Measurements from ENCODE around the gene TMEM120B.

TMEM120B gene

DNA sequence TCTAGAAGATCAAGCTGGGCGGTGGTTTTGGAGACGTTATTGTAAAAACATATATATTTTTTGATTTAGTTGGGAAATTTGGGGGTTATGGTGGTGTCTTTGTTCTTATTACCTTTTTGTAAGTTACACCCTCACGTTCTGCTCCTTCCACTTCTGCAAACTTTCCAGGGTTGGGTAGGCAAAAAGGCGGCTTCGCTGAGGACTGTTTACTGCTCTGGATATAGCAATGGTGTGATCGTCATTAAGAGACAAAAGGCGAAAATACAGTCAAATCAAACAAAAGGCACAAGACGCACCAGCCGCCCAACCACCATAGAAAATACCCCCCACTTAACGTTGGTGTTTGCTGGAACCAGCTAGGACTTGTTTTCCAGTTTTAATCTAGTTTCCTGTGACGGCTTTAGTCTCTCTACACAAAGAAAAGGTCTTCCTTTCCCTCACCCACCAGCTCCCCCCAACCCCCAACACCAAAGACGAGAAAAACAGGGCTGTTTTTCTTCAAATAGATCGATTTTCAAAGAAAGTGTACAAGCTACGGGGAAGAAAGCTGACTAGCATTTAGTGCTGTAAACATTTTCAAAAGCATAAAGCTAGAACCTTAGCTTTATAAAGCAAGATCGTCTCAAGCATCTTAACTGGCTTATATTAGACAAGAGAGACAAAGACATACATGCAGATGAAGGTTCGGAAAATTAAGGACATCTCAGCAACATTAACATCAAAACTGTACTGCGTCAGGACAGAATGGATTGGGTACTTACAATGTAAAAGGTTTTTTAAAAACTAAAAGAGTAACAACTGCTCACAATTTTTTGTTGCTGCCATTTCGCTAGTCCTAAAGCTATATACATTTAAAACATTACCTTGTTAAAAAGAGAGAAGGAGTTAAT is 89.3 kb downstream of the TMEM120B start:
- no peak for DNase-seq (ENCODE audit: low read depth in 2 of 2, low spot score in 1 of 2)

DNA sequence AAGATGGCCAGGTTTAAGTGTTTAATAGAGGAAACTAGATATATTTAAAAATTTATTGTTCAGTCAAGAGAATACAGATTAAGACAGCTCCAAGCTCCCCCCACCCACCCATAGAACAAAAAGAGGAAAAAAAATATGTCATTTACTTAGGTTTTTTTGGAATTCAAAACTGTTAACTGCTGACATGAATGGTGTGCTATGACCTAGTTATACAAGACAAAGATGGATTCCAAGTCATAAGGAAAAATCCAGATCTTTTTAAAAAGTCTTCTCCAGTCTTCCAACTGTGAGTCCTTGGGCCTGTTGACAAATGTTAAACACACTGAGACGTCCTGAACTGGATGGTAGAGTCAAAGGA is 89.9 kb downstream of the TMEM120B start:
- no peak for DNase-seq (ENCODE audit: low read depth in 2 of 2, low spot score in 1 of 2)

DNA sequence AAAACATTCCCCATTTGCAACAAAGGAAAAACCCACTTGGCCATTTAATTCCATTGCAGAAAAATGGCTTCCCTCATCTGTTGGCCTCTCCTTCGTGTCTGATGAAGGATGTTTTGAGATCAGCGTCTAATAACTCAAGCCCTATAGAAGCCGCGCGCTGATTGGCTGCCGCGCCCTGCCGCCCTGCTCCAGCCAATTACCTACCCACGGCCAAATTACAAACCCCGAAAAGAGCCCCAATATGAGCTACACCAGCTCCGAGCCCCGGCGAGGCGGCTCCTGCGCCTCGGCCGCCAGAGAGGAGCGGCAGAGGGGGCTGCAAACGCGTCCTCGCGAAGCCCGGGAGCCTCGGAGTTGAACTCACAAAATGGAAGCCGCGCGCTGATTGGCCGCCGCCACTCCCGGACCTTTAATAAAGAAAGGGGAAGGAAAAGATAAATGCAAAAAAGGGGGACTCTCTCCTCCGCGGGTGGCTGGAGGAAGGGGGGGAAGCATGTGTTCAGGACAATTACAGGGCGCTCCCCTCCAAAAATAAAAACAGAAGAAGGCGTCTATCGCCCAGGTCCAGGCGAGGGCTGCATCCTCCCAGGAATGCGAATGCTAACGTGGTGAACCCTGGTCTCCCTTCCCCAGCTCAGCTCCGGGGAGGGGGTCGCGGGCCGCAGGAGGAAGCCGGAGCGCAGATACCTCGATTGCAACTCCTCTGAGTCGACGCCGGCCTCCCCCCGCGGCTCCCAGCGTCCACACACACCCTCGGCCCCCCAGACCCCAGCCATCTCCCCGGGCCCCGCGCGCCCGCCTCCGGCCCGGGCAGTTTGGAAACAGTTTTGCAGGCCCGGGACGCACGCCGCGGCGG is 90.5 kb downstream of the TMEM120B start:
- DNase-seq (ENCODE audit: low read depth in 2 of 2, low spot score in 1 of 2), result peak in 1 of 2 donors; percentile 78

DNA sequence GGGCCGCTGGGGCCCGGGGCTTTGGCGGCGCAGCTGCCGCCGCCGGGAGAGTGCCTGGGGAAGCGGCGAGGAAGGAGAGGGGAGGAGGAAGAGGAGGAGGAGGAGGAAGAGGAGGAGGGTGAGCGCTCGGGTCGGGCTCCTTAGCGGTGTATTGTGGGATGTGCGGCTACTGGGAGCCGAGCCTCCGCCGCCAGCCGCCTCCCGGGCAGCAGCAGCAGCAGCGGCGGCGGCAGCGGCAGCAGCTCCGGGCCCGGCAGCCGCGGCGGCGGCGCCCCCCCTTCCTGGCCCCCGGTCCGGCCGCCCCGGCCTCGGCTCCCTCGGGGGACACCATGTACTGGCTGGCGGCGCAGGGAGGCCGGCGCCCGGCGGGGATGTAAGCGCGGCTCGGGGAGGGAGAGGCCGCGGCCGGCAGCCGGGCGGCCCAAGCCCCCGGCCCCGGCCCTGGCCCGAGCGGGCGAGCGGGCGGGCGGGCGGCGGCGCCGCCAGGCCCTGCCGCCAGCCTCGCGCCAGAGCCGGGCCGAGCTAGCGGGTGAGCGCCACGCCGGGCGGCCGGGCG is 91.4 kb downstream of the TMEM120B start, which contains the start of gene SETD1B:
Gene SETD1B (plus strand): TSS at position 149 of the 556 bp plus-strand sequence. CDS start 729 bp downstream, outside the sequence.
- no peak for DNase-seq (ENCODE audit: low read depth in 2 of 2, low spot score in 1 of 2)

DNA sequence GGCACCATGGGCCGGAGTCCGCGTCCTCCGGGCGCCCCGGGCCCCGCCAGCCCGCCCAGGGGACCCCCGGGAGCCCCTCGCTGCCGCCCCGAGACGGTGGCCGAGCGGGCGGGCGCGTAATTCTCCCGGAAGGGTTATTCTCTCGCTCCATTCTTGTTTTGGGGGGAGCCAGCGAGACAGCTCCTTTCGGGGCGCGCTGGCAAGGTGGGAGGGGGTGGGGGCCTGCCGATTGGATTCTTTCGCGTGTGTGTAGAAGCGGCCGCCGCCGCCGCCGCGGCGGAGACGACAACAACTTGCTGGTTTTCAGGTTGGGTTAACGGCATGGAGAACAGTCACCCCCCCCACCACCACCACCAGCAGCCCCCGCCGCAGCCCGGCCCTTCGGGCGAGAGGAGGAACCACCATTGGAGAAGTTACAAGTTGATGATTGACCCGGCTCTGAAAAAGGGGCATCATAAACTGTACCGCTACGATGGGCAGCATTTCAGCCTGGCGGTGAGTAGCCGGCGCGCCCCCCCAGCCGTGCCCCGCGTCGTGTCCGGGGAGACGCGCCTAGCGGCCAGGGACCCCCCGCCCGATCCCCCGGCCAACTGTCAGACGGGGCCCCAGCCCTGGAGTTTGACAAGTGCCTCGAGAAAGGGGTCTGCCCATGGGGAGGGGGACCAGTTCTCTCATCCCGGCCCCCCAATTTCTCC is 92.0 kb downstream of the TMEM120B start:
- DNase-seq (ENCODE audit: low read depth in 2 of 2, low spot score in 1 of 2), result no peak

DNA sequence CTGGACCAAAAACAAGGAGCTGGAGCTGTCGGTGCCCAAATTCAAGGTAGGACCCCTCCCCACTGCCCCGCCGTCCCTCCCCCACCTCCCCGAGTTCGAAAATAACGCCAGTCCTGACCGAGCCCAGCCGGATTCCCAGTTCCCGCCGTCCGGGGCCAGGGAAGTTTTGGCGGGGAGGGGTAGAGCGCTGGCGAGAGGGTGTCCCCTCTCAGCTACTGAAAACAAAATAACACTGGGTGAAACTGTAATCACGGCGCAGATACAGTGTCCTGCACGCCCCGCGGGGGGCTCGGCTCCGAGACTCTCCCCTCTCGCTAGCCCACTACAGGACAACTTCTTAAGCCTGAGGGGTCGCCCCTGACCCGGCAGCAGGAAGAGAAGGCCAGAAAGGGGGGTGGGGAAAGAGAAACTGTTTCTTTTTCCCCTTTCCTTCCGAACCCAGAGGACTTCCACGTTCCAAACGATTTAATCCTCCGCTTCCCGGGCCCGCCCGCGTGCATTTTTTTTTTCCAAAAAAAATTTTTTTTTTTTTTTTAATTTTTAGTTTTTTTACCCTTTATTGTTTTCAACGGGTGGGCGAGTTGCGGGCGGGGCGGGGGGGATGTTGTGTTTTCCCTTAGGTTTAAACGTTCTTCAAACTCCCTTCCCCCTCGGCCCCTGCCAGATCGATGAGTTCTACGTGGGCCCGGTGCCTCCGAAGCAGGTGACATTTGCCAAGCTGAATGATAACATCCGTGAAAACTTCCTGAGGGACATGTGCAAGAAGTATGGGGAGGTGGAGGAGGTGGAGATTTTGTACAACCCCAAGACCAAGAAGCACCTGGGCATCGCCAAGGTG is 92.8 kb downstream of the TMEM120B start:
- no peak for DNase-seq (ENCODE audit: low read depth in 2 of 2, low spot score in 1 of 2)

DNA sequence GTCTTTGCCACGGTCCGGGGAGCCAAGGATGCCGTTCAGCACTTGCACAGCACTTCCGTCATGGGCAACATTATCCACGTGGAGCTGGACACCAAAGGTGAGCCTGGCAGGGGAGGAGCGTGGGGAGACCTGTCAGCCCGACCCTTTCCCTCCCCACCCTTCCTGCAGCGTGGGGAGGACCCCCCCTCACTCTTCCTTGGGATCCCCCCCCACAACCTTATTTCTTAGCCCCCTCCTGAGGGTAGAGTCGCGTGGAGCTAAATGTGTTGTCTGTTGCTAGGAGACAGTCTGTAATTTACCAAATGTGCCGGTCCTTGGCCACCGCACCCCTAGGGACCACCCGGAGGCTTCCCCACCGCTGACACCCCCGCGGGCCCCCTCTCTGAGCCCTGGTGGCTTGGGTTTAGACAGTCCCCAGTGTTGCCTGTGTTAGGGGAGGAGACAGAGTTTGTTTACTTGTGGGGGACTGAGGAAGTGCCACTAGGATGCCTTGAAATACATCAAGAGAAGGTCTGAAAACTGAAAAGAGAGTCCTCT is 93.5 kb downstream of the TMEM120B start:
- DNase-seq (ENCODE audit: low read depth in 2 of 2, low spot score in 1 of 2), result no peak

DNA sequence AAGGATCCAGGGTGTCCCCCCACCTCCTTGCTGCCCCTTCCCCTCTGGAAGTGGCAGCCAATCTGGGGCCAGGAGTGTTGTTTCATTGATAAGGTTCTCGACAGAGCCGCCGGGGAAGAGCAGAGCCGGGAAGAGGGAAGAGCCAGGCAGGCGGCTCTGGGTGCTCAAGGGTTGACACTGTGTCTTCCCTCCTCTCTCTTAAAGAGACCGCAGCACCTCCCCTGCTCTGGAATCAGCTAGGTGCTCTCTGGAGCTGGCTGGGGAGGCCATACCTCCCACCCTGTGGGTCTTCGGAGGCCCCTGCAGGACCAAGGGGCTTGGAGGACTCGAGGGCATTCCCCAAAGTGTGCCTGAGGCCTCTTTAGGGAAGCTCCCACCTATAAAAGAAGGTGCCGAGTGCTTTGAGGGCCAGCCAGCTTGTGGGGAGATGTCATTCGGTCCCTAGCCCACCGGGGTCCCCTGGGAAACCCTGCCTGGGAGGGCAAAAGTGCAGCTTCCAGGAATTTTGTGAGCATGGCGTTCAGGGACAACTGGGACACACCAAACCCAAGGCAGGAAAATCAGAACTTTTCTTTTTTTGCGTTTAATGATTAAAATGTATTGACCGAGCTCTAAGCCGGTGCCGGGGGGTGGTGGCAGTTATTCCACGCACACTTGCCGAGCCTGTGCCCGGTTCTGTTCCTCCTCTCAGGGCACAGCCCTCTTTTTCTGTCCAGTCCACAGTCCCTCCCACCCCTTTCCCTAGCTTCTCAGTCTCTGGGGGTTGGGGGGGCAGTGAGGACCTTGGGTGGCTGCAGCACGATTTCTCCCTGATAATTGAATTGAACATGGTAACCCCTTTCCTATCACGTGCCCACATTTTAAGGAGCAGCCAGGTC is 94.2 kb downstream of the TMEM120B start:
- no peak for DNase-seq (ENCODE audit: low read depth in 2 of 2, low spot score in 1 of 2)

DNA sequence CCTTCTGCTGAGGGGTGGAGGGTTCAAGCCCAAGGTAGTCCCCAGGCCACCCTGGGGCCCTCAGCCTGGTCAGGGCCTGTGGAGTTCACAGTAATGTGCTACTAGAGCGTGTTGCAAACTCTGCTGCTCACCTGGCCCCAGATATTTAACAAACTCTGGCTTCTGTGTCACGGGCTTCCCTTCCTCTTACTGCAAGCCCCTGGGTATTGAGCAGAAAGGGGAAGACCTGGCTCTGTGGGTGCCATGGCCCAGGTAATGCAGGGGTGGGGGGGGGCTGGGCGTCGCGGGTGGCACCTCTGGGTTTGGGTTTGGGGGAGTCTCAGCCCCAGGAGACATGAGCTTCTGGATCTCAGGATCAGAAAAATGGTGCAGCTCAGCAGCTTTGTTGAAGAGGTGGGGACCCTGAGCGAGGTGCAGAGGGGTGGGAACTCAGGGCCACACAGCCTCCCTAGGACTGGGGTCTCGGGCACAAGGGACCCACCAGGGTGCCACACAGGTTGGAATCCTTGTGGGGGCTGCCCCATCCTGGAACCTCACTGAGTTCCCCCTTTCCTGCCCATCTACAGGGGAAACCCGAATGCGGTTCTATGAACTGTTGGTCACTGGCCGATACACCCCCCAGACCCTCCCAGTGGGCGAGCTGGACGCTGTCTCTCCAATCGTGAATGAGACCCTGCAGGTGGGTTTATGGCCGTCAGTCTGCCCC is 95.2 kb downstream of the TMEM120B start:
- no peak for DNase-seq (ENCODE audit: low read depth in 2 of 2, low spot score in 1 of 2)

DNA sequence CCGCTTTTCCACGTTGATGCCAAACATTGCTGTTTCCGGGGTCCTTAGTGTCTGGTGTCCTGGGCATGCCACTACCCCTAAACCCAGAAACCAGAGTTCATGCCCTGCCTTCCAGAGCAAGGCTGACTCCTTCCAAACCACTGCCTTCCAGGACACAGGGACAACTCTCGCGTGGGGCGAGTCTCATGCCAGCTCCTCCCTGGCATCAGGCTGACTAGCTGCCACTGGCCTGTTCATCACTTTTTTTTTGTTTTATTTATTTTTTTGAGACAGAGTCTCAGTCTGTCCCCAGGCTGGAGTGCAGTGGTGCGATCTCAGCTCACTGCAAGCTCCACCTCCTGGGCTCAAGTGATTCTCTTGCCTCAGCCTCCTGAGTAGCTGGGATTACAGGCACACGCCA is 96.1 kb downstream of the TMEM120B start:
- no peak for DNase-seq (ENCODE audit: low read depth in 2 of 2, low spot score in 1 of 2)

DNA sequence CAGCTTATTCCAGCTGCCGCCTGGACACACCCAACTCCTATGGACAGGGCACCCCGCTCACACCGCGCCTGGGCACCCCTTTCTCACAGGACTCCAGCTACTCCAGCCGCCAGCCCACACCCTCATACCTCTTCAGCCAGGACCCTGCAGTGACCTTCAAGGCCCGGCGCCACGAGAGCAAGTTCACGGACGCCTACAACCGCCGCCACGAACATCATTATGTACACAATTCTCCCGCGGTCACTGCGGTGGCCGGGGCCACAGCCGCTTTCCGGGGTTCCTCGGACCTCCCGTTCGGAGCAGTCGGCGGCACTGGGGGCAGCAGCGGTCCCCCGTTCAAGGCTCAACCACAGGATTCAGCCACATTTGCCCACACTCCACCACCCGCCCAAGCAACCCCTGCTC is 97.2 kb downstream of the TMEM120B start:
- DNase-seq (ENCODE audit: low read depth in 2 of 2, low spot score in 1 of 2), result no peak

DNA sequence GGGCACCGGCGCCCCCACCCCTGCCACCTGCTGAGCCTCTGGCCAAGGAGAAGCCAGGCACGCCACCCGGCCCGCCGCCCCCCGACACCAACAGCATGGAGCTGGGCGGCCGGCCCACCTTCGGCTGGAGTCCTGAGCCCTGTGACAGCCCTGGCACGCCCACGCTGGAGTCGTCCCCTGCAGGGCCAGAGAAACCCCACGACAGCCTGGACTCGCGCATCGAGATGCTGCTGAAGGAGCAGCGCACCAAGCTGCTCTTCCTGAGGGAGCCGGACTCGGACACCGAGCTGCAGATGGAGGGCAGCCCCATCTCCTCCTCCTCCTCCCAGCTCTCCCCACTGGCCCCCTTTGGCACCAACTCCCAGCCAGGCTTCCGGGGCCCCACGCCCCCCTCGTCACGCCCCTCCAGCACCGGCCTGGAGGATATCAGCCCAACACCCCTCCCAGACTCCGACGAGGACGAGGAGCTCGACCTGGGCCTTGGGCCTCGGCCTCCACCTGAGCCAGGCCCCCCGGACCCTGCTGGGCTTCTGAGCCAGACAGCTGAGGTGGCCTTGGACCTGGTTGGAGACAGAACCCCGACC is 97.8 kb downstream of the TMEM120B start:
- DNase-seq (ENCODE audit: low read depth in 2 of 2, low spot score in 1 of 2), result no peak

DNA sequence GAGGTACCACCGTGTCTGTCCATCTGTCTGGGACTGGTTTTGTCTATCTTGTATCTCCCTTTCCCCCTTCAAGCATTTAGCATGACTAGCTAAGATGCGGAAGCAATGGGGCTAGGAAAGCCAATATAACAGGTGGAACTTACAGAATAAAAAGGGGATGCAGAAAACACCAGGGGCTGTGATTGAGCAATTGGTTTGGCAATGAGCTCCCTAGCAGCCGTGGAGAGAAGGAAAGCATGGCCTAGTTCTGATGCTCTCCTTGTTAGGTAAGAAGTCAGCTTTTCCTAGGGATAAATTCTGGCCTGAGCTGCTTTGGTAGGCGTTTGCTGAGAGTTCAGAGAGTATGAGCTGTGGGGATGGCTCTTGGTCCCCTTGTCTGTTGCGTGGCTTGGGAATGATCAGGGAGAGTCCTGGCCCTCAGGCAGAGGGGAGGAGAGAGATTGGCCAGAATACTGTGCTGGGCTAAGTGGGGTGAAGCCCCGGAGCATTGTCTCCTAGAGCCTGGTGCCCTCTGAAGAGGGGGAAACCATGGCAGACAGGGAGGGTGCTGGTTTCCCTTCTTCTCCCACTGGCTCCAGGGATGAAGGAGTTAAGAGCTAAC is 98.4 kb downstream of the TMEM120B start:
- no peak for DNase-seq (ENCODE audit: low read depth in 2 of 2, low spot score in 1 of 2)

DNA sequence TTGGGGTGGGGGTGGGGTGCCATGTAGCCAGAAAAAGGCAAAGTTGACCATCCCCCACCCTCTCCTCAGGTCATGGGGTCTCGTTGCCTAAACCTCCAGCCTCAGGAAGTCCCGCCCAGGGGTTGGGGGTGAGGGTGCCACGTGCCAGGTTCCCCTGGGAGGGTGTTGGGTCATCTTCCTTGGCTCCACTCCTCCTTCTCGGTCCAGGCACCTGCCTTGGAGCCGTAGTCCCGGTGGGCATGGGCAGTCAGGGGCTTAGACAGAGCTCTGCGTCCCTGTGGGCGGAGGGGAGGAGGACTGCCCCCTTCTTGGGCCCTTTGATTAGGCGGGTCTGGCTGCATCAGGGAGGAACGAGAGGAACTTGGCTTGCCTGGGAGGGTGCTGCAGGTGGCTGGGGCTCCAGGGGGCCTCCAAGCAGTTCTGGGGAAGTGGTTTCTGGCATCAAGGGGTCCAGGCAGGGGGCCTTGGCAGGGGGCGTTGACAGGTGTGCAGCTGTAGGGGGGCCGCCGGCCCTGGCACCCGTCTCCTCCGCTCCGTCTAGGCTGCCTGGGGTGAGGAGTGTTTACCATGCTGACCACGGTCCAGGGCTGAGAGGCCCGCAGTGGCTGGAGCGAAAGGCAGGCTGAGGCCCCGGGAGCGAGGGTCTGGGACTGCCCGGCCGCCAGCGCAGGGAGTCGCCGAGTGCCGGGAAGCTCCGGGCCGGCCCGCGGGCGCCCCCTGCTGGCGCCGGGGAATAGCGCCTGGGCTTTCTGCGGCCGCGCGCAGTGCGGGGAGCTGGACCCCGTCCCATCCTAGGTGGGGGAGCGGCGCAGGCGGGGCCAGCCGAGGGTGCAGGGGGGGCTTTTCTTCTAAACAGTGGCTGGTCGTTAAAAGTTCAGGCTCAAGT is 99.1 kb downstream of the TMEM120B start:
- peak in 1 of 2 donors; percentile 50 for DNase-seq (ENCODE audit: low read depth in 2 of 2, low spot score in 1 of 2)

DNA sequence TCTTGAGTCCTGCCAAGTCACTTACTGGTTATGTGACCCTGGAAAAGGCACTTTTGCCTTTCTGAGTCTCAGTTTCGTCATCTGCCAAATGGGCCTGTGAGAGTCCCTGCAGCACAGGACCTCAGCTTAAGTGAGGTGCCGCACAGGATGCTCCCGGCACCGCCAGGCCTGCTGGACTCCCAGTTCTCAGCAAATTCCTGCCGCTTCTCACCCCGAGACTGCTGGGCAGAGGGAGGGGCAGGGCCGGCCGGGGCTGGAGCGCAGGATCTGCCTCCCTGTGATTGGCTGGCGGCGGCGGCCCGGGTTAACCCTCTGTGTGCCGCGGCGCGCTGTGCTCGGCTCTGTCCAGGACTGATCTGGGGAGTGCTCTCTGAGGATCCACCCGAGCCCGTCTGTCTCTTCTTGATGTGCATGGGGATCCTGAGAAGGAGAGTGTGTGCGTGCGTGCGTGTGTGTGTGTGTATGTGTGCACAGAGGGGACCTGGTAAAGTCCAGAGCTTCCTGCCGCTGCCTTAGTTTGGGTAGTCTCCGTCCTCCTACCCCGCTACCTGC is 99.8 kb downstream of the TMEM120B start:
- no peak for DNase-seq (ENCODE audit: low read depth in 2 of 2, low spot score in 1 of 2)
